ENCODE measurements around the gene CAB39L. TPM values are rescaled to one million over a fixed set of nuclear protein-coding genes. Genes with fewer than 3 reads are reported as not detected.
A peak's percentile ranks its signal among the peaks of the same experiment; 100 is the strongest.

The CAB39L gene
- total and polyA plus RNA-seq, 2 experiments from 2014 or later = 3.3 to 4.4 TPM

GRCh38 chr13:49302222-49302621 lies 141.6 kb downstream of the CAB39L start:
- Histone ChIP-seq H3K4me1 (ENCODE audit: insufficient read depth) (no peaks in the 10 kb centered on the region; the same call in 1 of the 2 replicates), H3K9me2 (ENCODE audit: insufficient read depth) (no peaks in the 10 kb centered on the region), H3K4me3 (no peak overlapping the region), H3K27ac (ENCODE audit: low read depth) (no peak overlapping the region), H3K36me3 (ENCODE audit: insufficient read depth) (no peaks in the 10 kb centered on the region), H3K79me2 (replicated peaks; ENCODE audit: insufficient read depth) (no peaks in the 10 kb centered on the region), H3F3A (replicated peaks; ENCODE audit: low read depth) (no peaks in the 10 kb centered on the region), H2AFZ (0 out of 2 replicates have a peak overlapping the region, but pooled peaks have one; percentile 52), H3K4me2 (no peak overlapping the region), H4K20me1 (replicated peaks; ENCODE audit: insufficient read depth) (no peaks in the 10 kb centered on the region), H3K27me3 (ENCODE audit: insufficient read depth) (no peaks in the 10 kb centered on the region)
- Mint-ChIP-seq H3K36me3 (ENCODE audit: low read depth) (no peaks in the 10 kb centered on the region), H3K4me1 (peaks cover 38% of the 10 kb centered on the region), H3K27me3 (ENCODE audit: insufficient read depth, low read depth, poor library complexity) (peaks cover 6% of the 10 kb centered on the region), H3K27ac (no peak overlapping the region), H3K4me3 (no peak overlapping the region; the same call in 2 of the 3 replicates), H3K9me3 (no peaks in the 10 kb centered on the region)
- ATAC-seq (no peak; the same call in 2 of the 3 replicates), DNase-seq (ENCODE audit: low spot score) (no peak)
- TF ChIP-seq JUNB (IDR thresholded peaks at IDR 0.05; ENCODE audit: unreplicated experiment) (no peak), ZNF462 (CRISPR knock-in tag; IDR thresholded peaks at IDR 0.05) (no peak), EZH2 (IDR thresholded peaks at IDR 0.05; ENCODE audit: low read depth, unreplicated experiment) (no peak), EZH2phosphoT487 (IDR thresholded peaks at IDR 0.05; ENCODE audit: unreplicated experiment) (no peak), NANOG (IDR thresholded peaks at IDR 0.05; ENCODE audit: borderline replicate concordance) (no peak)

Measured in GM23338 (cell line).